HTR-8/SVneo (cell line): ENCODE data around the gene SLIT3.

Source experiments
- DNase-seq: peaks from one replicate; pipeline ENCODE4 v3.0.0; 2011; ENCODE audit warnings: low spot score, mixed read lengths; ENCODE audit not compliant: insufficient read length
- FAIRE-seq: peaks from 2 replicates; lab custom pipeline; 2011; peaks lifted over from hg19 to GRCh38; lab: Jason Lieb, UNC

Gene SLIT3

GRCh38 chr5:169299663-169300467, 1.1 kb downstream of the SLIT3 start:
- no peak for DNase-seq
- FAIRE-seq = no peak

- no peak for FAIRE-seq
- no peak for DNase-seq
Measured at GRCh38 chr5:169299191-169299662, 1.7 kb downstream of the SLIT3 start.

GRCh38 chr5:169298193-169298592, 2.7 kb downstream of the SLIT3 start:
- DNase-seq (no peak), FAIRE-seq (no peak)

GRCh38 chr5:169296419-169297143, 4.4 kb downstream of the SLIT3 start:
- FAIRE-seq (peak; percentile 70), DNase-seq (peak; percentile 80)

GRCh38 chr5:169295306-169295705, 5.6 kb downstream of the SLIT3 start:
- peak; percentile 52 for FAIRE-seq
- DNase-seq = no peak

GRCh38 chr5:169294621-169295020, 6.3 kb downstream of the SLIT3 start:
- peak; percentile 51 for FAIRE-seq
- no peak for DNase-seq

GRCh38 chr5:169291877-169292276, 9.1 kb downstream of the SLIT3 start:
- no peak for FAIRE-seq
- no peak for DNase-seq

GRCh38 chr5:169290895-169291294, 10.0 kb downstream of the SLIT3 start:
- DNase-seq (no peak), FAIRE-seq (no peak)

GRCh38 chr5:169289520-169289919, 11.4 kb downstream of the SLIT3 start:
- DNase-seq (no peak), FAIRE-seq (no peak)

GRCh38 chr5:169288066-169288930, 12.6 kb downstream of the SLIT3 start:
- DNase-seq (no peak), FAIRE-seq (no peak)

- DNase-seq (no peak), FAIRE-seq (no peak)
Measured at GRCh38 chr5:169287529-169287928, 13.4 kb downstream of the SLIT3 start.

- no peak for DNase-seq
Measured at GRCh38 chr5:169286572-169287300, 14.2 kb downstream of the SLIT3 start.

GRCh38 chr5:169283887-169284286, 17.1 kb downstream of the SLIT3 start:
- no peak for FAIRE-seq
- DNase-seq = no peak

More at GRCh38 chr5:169286572-169287300, 14.2 kb downstream of the SLIT3 start:
- FAIRE-seq = no peak

GRCh38 chr5:169281625-169282024, 19.3 kb downstream of the SLIT3 start:
- FAIRE-seq = no peak
- DNase-seq = no peak

GRCh38 chr5:169280696-169281095, 20.2 kb downstream of the SLIT3 start:
- no peak for DNase-seq
- FAIRE-seq = no peak

GRCh38 chr5:169280286-169280685, 20.7 kb downstream of the SLIT3 start:
- no peak for DNase-seq

GRCh38 chr5:169279125-169279524, 21.8 kb downstream of the SLIT3 start:
- no peak for DNase-seq
- FAIRE-seq = no peak

More at GRCh38 chr5:169280286-169280685, 20.7 kb downstream of the SLIT3 start:
- FAIRE-seq = no peak

- FAIRE-seq (no peak), DNase-seq (no peak)
Measured at GRCh38 chr5:169273881-169274280, 27.1 kb downstream of the SLIT3 start.

GRCh38 chr5:169273451-169273850, 27.5 kb downstream of the SLIT3 start:
- no peak for FAIRE-seq

More at GRCh38 chr5:169273451-169273850, 27.5 kb downstream of the SLIT3 start:
- no peak for DNase-seq
